NOMO-1 (cell line): Measurements from ENCODE around the gene ITGBL1.

Experiments
- DNase-seq, 2 experiments: peaks; one replicate each; lab custom pipeline; 2025; ENCODE audit not compliant: unreplicated experiment in 2 of 2; lab: John Stamatoyannopoulos, UW

Gene ITGBL1

DNA sequence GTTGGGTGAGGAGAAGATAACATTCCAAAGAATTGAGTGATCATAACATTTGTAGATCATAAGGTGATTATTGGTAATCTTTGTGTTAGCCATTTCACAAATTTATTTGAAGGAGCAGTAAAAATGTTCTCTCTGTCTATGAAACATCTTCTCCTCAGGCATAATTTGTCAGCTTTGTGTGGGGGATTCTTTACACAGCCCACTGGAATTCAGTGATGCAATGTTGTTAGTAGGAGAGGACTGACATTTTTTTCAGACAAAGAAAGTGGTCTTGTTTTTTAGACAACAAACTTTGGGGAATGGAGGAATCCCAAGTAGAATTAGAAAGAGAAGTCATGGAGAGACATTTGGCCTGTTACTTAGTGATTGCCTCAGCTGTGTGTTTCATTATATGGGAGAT lies 100.3 kb downstream of the ITGBL1 start:
- no peak for DNase-seq

- DNase-seq, result no peak
Measured at GRCh38 chr13:101554420-101555125, 102.1 kb downstream of the ITGBL1 start.

- DNase-seq, result no peak
Measured at GRCh38 chr13:101555610-101556009, 103.1 kb downstream of the ITGBL1 start.

DNA sequence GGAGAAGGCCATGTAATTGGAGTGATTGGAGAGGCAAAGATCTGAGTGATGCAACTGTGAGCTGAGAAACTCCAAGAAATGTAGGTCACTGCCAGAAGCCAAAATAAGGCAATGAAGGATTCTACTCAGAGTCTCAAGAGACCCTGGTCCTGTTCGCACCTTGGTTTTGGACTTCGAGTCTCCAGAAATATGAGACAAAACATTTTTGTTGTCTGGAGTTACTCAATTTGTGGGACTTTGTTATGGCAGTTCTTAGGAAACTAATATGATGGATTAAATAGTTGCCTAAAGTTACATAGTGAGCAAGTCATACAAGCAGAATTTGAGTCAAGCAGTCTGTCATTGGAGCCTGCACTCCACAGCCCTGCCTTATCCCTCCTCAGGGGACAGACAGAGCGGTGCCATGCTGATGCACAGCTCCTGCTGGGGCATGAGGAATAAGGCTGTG lies 104.2 kb downstream of the ITGBL1 start:
- DNase-seq, result no peak

GRCh38 chr13:101565317-101565716 lies 112.8 kb downstream of the ITGBL1 start:
- DNase-seq, result no peak

DNA sequence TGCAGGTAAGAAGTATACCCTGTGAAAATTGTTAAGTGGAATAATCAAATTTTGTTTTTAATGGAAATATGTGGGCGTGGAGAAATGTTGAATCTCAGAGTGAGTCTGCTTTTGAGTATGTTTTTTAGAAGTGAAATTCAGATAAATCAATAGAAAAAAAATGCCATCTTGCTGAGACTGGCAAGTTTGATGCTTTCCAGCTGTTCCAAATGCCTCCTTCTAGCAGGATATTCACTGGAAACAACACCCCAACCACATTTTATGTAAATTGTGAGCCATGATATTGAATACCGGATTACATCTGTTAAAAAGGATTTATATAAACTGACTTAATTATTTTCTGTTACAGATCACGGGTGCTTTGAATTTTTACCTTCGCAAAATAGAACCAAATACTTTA lies 115.4 kb downstream of the ITGBL1 start:
- DNase-seq, result no peak

DNA sequence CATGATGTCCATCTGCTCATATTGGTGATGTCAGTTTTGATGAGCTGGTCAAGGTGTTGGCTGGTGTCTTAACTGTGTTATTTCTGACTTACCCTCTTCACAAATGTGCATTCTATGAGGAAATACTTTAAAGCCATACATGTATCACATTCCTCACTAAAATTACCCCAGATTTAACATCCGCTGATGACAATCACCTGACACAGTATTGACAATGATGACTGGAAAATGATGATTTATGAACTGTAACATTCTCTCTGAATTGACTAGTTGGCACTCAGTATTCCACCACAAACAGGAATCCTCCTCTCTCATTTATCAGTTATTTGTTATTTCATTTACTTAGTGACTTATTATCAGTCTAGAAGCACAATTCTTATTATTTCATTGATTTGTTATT lies 117.3 kb downstream of the ITGBL1 start:
- DNase-seq, result no peak

- DNase-seq, result no peak
Measured at GRCh38 chr13:101570410-101570809, 117.9 kb downstream of the ITGBL1 start.

GRCh38 chr13:101572456-101572855 lies 120.0 kb downstream of the ITGBL1 start:
- DNase-seq, result no peak

DNA sequence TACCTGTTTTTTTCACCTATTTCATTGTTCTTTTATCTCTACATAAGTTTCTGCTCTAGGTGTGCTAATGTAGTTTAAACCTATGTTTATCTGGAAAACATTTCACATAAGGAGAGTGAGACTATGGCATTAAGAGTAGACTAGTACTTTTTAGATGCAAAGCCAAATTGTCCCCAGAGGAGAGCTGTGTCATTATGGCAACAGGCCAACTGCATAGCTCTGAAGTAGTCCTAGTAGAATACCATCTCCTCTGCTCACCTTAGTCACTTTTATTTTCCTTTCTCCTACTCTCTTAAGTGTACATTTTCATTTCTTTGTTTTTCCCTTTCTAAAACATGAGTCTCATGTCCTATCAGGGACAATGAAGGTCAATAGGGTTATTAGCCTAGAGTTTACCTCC lies 123.1 kb downstream of the ITGBL1 start:
- no peak for DNase-seq

GRCh38 chr13:101576455-101576854 lies 124.0 kb downstream of the ITGBL1 start:
- no peak for DNase-seq

DNA sequence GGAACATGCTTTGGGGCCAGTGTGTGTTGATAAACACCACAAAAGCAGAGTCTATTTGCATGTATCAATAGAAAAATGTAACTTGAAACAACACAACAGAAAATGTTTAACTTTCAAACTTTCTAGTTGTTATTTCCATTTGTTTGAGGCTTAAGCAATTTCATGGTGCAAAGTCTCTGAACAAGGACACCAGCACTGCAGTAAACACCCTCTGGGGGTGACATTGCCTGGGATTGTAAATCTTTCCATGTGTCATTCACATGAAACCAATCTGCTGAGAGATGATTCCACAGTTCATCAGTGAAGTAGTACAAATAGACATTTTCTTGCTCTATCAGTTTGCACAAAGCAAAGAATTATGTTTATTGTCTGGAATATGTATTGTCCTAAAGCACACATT lies 124.5 kb downstream of the ITGBL1 start:
- DNase-seq, result no peak

DNA sequence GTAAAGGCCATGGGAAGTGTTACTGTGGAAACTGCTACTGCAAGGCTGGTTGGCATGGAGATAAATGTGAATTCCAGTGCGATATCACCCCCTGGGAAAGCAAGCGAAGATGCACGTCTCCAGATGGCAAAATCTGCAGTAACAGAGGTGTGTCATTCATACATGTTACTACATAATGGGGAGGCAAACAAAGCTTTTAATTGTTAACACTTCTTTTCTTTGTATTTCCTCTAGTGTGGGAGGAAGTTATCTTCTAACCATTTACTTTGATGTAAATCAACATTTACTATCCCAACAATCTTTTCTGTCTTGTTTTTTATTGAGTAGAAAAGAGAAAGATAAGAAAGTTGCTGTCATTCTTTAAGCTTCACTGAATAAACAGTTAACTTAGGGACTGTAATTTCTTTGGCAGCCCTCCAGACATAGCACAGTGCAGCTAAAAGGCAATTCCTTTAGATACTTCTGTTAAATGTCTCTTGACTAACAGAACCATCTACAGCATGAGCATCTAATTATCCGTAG lies 126.9 kb downstream of the ITGBL1 start:
- no peak for DNase-seq

GRCh38 chr13:101584331-101584730 lies 131.9 kb downstream of the ITGBL1 start:
- no peak for DNase-seq

DNA sequence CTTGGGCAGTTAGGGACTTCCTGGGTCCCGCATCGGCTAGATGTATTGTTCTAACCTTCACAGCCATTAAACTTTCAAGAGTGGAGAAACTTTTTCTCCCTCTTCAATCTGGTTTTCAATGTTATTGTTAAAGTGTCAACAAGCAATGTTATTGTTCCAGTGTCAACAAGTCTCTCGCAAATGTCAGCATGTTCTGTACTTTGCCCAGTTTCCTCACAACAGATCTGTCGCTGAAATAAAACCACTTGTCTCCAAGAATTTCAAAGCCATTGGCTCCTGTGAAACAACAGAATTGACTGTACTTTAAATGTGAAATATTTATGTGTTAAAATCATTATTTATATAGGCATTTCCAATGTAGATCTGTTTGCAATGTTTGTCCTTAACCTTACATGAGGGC lies 138.0 kb downstream of the ITGBL1 start:
- DNase-seq, result no peak

GRCh38 chr13:101594936-101595335 lies 142.5 kb downstream of the ITGBL1 start:
- no peak for DNase-seq

GRCh38 chr13:101596803-101597202 lies 144.3 kb downstream of the ITGBL1 start:
- no peak for DNase-seq

DNA sequence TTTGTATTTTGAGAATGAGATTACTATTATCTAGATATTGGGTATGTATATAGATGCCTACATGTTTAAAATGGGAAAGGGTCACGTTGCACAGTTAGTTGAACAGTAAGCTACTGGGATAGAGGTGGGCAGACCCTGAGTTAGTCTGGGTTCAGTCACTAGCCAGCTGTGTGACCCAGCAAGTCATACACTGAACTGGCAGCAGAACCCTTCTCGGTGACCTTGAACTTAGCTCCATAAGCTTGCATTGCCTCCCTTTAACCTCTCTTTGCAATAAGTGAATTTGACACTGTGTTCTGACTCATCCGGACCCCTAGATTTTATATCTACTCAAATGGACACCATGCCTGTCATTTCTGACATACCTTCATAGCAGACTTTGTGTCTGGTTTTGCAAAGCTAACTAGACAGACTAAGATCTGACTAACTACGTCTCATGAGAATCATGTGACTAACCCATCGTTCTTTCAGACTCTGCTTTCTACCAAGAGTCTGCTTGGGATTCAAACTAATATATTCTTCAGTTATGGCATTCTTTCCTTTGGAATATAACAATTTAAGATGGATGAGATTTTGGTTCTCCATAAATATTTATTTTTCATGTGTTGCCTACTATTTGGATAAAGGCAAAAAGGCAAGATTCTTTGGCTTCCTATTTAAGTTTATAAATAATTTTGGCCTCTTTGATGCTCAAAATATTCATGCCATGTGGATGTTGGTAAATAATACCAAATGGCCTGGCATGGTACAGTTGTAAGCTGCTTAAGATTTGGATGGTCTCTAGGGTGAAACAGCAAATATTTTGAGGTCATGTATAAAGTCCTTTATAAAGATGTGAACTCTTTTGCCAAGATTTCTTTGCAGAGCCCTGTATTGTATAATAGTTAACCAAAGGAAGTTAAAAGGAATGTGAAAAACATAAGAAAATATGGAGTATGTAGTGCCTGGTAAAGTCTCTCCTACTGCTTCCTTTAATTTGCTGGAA lies 159.3 kb downstream of the ITGBL1 start:
- DNase-seq, result no peak

DNA sequence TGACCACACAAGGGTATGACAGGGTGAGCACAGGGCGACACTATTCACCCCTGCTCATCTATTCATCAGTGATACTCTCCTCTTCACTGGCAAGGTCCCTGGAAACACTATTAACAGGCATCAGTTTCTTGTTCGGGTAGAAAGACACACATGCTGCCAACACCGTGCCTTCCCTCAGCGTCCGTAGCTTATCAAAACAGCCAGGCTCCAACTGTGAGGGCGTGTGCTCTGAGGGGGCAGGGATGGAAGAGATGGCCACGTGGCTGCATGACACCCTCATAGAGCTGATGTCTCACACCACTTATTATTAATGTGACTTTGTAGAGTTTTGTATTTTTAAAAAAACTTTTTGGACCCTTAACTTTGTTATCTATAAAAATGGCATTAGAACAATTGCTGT lies 160.3 kb downstream of the ITGBL1 start:
- no peak for DNase-seq

GRCh38 chr13:101614491-101614890 lies 162.0 kb downstream of the ITGBL1 start:
- no peak for DNase-seq

DNA sequence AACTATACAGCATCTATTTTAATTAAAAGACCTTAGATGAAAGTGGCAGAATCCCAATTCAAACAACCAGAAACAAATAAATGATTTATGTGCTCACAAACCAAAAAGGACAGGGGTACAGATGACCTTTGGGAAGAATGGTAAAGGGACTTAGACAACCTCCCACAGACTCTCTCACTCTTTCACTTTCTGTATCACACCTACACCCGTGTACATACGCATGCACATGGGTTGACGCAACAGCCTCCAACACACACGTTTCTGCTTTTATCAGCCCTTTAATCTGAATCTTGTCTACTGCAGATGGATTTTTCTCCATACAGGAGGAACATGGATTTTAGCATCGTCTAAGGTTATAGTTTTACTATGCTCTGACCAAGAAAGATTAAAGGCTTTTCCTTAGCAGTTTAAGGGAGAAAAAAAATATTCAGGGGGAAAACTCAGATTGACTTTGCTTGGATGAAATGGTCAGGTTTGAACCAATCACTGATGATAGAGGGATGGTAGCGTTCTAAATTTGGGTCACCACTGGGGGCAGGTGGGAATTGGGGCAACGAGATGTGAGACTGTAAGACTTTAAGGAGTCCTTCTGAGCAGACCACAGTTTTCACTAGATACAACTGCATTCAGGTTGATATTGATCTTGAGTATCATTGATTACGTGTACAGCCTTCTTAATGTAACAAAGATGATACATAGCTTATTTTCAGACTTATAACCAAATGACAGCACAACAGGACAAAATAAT lies 166.1 kb downstream of the ITGBL1 start:
- DNase-seq, result no peak
